GM12878 (cell line): ENCODE data around the gene CACNG4.

Experiments
- MXI1 ChIP-seq: fragments of 150-350 bp; IDR thresholded peaks from 2 replicates; pipeline ENCODE4 v1.6.1; 2011; ENCODE audit warnings: low read depth, mild to moderate bottlenecking, inconsistent platforms, low read length, improper control_type of control experiment
- NFXL1 ChIP-seq: fragments of 450-650 bp; IDR thresholded peaks from 2 replicates; pipeline ENCODE4 v1.6.1; 2017; ENCODE audit warnings: antibody characterized with exemption, mild to moderate bottlenecking, borderline replicate concordance
- RAD21 ChIP-seq: IDR thresholded peaks from 2 replicates; pipeline ENCODE4 v1.6.1; 2011; ENCODE audit warnings: mild to moderate bottlenecking, low read depth, low read length, moderate library complexity; ENCODE audit not compliant: insufficient read depth
- ZNF384 ChIP-seq: IDR thresholded peaks from 2 replicates; pipeline ENCODE4 v1.6.1; 2012; ENCODE audit warnings: low read depth, mild to moderate bottlenecking, low read length, improper control_type of control experiment, borderline replicate concordance
- TF ChIP-seq, protein P1 (sequence below): fragments of 450-650 bp; IDR thresholded peaks from 2 replicates; pipeline ENCODE4 v1.6.1; 2017; ENCODE audit warnings: mild to moderate bottlenecking
- TF ChIP-seq, protein P2 (sequence below), 3 experiments: IDR thresholded peaks in 2 of 3; conservative IDR thresholded peaks in 1 of 3; 2 replicates each; pipeline ENCODE4 v1.5.1; 2011; ENCODE audit warnings: low read depth in 3 of 3, low read length in 3 of 3, mild to moderate bottlenecking in 3 of 3, control low read depth in 2 of 3, moderate library complexity in 2 of 3, inconsistent platforms in 1 of 3, mixed read lengths in 1 of 3; ENCODE audit not compliant: control insufficient read depth in 2 of 3, insufficient read depth in 1 of 3; ENCODE audit errors: extremely low read depth in 1 of 3

DNA sequence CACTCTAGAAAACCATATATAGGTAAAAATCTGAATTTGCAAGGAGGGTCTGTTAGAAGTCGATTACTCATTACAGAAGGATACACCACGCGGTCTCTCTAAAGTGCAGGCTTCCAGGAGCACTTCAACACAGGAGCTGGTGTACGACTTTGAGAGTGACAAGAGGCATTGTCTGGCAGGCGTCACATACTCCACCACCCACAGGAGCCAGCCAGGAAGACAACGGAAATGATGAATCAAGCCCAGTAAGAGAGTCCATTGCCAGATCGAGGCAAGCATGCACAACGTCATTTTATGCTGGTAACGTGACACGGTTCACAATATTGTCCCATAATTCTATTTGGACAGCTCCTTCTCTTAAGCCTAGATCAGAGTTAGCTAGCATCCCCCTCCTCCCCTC, 15.0 kb upstream of the CACNG4 start:
- no peak for TF ChIP-seq ZNF384
- no peak for TF ChIP-seq MXI1
- TF ChIP-seq, protein P1, sequence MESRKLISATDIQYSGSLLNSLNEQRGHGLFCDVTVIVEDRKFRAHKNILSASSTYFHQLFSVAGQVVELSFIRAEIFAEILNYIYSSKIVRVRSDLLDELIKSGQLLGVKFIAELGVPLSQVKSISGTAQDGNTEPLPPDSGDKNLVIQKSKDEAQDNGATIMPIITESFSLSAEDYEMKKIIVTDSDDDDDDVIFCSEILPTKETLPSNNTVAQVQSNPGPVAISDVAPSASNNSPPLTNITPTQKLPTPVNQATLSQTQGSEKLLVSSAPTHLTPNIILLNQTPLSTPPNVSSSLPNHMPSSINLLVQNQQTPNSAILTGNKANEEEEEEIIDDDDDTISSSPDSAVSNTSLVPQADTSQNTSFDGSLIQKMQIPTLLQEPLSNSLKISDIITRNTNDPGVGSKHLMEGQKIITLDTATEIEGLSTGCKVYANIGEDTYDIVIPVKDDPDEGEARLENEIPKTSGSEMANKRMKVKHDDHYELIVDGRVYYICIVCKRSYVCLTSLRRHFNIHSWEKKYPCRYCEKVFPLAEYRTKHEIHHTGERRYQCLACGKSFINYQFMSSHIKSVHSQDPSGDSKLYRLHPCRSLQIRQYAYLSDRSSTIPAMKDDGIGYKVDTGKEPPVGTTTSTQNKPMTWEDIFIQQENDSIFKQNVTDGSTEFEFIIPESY: no peak
- TF ChIP-seq, protein P2, sequence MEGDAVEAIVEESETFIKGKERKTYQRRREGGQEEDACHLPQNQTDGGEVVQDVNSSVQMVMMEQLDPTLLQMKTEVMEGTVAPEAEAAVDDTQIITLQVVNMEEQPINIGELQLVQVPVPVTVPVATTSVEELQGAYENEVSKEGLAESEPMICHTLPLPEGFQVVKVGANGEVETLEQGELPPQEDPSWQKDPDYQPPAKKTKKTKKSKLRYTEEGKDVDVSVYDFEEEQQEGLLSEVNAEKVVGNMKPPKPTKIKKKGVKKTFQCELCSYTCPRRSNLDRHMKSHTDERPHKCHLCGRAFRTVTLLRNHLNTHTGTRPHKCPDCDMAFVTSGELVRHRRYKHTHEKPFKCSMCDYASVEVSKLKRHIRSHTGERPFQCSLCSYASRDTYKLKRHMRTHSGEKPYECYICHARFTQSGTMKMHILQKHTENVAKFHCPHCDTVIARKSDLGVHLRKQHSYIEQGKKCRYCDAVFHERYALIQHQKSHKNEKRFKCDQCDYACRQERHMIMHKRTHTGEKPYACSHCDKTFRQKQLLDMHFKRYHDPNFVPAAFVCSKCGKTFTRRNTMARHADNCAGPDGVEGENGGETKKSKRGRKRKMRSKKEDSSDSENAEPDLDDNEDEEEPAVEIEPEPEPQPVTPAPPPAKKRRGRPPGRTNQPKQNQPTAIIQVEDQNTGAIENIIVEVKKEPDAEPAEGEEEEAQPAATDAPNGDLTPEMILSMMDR (IDR thresholded peaks at IDR 0.05 in 2 of 3, conservative IDR thresholded peaks at IDR 0.05 in 1 of 3; ENCODE audit: control insufficient read depth in 2 of 3, extremely low read depth in 1 of 3, insufficient read depth in 1 of 3, low read depth in 3 of 3, low read length in 3 of 3): no peak
- no peak for TF ChIP-seq NFXL1
- no peak for TF ChIP-seq RAD21
